Spleen (tissue), 11 donors: ENCODE measurements around the gene FARP1. TPM values are rescaled to one million over a fixed set of nuclear protein-coding genes. Genes with fewer than 3 reads are reported as not detected.

Source experiments
- DNase-seq: peaks from one replicate; pipeline ENCODE4 v3.0.0-alpha.2; 2020
- H3K27ac ChIP-seq, 8 donors: fragments of 200-600 bp; sonication (generic) in 7 of 8; 1 replicate in 4 of 8; 2 replicates in 4 of 8; pipeline versions ENCODE4 v1.5.0 to v1.8.0; 2016 to 2021; ENCODE audit warnings: inconsistent platforms in 4 of 8, mild to moderate bottlenecking in 4 of 8, moderate library complexity in 1 of 8
- H3K27me3 ChIP-seq, 7 donors: fragments of 200-600 bp; sonication (generic) in 6 of 7; replicated peaks in 1 of 7; 1 replicate in 4 of 7; 2 replicates in 3 of 7; pipeline versions ENCODE4 v1.5.0 to v1.8.0; 2016 to 2021; ENCODE audit warnings: inconsistent platforms in 3 of 7, mild to moderate bottlenecking in 1 of 7
- H3K36me3 ChIP-seq, 6 donors: fragments of 200-600 bp; sonication (generic) in 5 of 6; 1 replicate in 4 of 6; 2 replicates in 2 of 6; pipeline versions ENCODE4 v1.5.0 to v1.8.0; 2016 to 2021; ENCODE audit warnings: inconsistent platforms in 2 of 6
- H3K4me1 ChIP-seq, 6 donors: fragments of 200-600 bp; sonication (generic) in 5 of 6; 1 replicate in 3 of 6; 2 replicates in 3 of 6; pipeline versions ENCODE4 v1.5.0 to v1.8.0; 2016 to 2021; ENCODE audit warnings: inconsistent platforms in 3 of 6
- H3K4me3 ChIP-seq, 8 donors: fragments of 200-600 bp; sonication (generic) in 7 of 8; 1 replicate in 4 of 8; 2 replicates in 4 of 8; pipeline versions ENCODE4 v1.5.0 to v1.8.0; 2016 to 2021; ENCODE audit warnings: inconsistent platforms in 4 of 8, mild to moderate bottlenecking in 4 of 8, moderate library complexity in 2 of 8
- H3K9me3 ChIP-seq, 8 donors: fragments of 200-600 bp; sonication (generic) in 7 of 8; 1 replicate in 4 of 8; 2 replicates in 4 of 8; pipeline versions ENCODE4 v1.5.0 to v1.8.0; 2016 to 2021; ENCODE audit warnings: inconsistent platforms in 4 of 8
- POLR2A ChIP-seq, 3 donors: fragments of 450-650 bp; IDR thresholded peaks; one replicate each; pipeline ENCODE4 v1.5.1; 2017; ENCODE audit warnings: antibody characterized with exemption in 3 of 3, mild to moderate bottlenecking in 1 of 3
- POLR2AphosphoS5 ChIP-seq, 3 donors: sonication (generic); formaldehyde crosslinking; IDR thresholded peaks; one replicate each; pipeline ENCODE4 v1.5.1; 2017; ENCODE audit warnings: antibody characterized with exemption in 3 of 3
- WGBS, 5 donors: extraction: QIAGEN DNeasy Blood & Tissue Kit in 3 of 5; methylation state at CpG; one replicate each; pipeline versions ENCODE4 v1.1.5 to v1.1.7; 2013 to 2018; 5-methylcytosine and 5-hydroxymethylcytosine counted together
- intact Hi-C: fragments of 100-400 bp; cut with DNase I; formaldehyde crosslinking; loops from one replicate; pipeline ENCODE4 v1.15.0; 2023; ENCODE audit warnings: low total_unique reads
- polyA plus RNA-seq, 3 donors: library from polyadenylated mRNA; stranded (reverse); fragments of 200-250 nt; gene quantifications; one replicate each; pipeline ENCODE4 v1.2.1, GENCODE V29; 2013
- total RNA-seq, 7 donors: library from RNA; depleted of rRNA in 3 of 7; stranded (reverse); fragments of >200 nt in 3 of 7; fragmentation: NEBNext Ultra II Directional in 4 of 7; extraction: Animal tissue kit (Norgen Biotek cat#: 25700) in 4 of 7; gene quantifications; one replicate each; pipeline versions ENCODE4 v1.1.0 to v1.2.1, GENCODE V29; 2016 to 2021
- TF ChIP-seq, protein P1 (sequence below), 11 experiments: fragments of 200-600 bp in 7 of 11; fragments of 450-650 bp in 4 of 11; sonication (generic) in 4 of 11; IDR thresholded peaks in 8 of 11; conservative IDR thresholded peaks in 3 of 11; 1 replicate in 7 of 11; 2 replicates in 4 of 11; pipeline versions ENCODE4 v1.4.0 to v1.8.0; 2016 to 2021; ENCODE audit warnings: antibody characterized with exemption in 11 of 11, inconsistent platforms in 4 of 11, mild to moderate bottlenecking in 1 of 11
- donor health status: healthy with polysubstance abuse.
- donor health status: DM: no; HTN: no; CAD: no; lungs with moderate emphysema.
- donor health status: DM: no; HTN: no; CAD: no.
- donor health status: Bipolar disorder and iron deficiency.
- donor health status: healthy.
- donor health status: DM: no; HTN: no; CAD: no.
- donor health status: DM: yes; HTN: yes; CAD: no.

The FARP1 gene
- total and polyA plus RNA-seq, 10 donors, result 3.7 to 60.9 (median 33.0) TPM

DNA sequence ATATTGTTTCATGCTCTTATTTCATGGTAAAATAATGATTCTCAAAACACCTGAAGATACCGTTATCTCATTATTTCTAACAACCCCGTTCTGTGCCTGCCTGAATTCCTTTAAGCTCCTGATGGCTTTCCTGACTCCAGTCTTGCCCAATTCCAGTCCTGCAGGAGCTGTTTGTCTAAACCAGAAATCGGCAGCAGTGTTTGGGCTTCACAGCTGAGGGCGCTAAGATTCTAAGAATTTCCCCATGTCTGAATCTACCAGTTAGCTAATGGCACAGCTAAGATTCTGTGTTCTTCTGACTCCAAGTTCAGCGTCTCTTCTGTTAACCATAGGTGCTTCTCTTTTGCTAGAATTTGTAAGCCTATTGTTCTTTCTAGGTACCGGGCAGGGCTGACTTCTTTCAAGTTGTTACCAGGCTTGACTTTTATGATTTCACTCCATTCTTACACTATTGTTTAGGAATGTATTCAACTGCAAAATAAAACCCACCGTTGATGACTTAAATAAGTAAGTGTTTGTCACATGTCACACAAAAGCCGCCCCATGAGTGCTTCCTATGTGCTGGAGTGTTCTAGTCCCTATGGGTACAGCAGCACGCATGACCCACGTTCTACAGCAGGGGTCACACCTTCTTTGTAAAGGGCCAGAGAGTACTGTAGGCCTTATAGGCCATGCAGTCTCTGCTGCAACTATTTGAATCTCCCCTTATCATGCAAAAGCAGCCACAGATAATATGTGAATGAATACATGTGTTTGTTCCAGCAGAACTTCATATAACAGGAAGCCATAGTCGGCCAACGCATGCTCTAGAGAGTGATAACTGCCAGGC is 202.4 kb downstream of the FARP1 start:
- intact Hi-C loops, result no loop called here
- no peak overlapping the region for H3K4me3 ChIP-seq
- DNase-seq, result no peak

GRCh38 chr13:98346904-98347636 is 204.2 kb downstream of the FARP1 start:
- H3K9me3 ChIP-seq, result no peaks in the 10 kb centered on the region
- intact Hi-C loops, result no loop called here
- no peak overlapping the region for H3K4me3 ChIP-seq
- DNase-seq, result no peak
- TF ChIP-seq, protein P1, sequence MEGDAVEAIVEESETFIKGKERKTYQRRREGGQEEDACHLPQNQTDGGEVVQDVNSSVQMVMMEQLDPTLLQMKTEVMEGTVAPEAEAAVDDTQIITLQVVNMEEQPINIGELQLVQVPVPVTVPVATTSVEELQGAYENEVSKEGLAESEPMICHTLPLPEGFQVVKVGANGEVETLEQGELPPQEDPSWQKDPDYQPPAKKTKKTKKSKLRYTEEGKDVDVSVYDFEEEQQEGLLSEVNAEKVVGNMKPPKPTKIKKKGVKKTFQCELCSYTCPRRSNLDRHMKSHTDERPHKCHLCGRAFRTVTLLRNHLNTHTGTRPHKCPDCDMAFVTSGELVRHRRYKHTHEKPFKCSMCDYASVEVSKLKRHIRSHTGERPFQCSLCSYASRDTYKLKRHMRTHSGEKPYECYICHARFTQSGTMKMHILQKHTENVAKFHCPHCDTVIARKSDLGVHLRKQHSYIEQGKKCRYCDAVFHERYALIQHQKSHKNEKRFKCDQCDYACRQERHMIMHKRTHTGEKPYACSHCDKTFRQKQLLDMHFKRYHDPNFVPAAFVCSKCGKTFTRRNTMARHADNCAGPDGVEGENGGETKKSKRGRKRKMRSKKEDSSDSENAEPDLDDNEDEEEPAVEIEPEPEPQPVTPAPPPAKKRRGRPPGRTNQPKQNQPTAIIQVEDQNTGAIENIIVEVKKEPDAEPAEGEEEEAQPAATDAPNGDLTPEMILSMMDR (IDR thresholded peaks at IDR 0.05 in 8 of 11, conservative IDR thresholded peaks at IDR 0.05 in 3 of 11), result no peak
- TF ChIP-seq POLR2AphosphoS5 (IDR thresholded peaks at IDR 0.05) (no peak), POLR2A (IDR thresholded peaks at IDR 0.05) (no peak)
- 83 to 93% (median 90%) methylated on average over 10 of the region's 10 CpGs for WGBS, 5 donors
- H3K36me3 ChIP-seq, result no peaks in the 10 kb centered on the region
- H3K27me3 ChIP-seq, result no peaks in the 10 kb centered on the region
- no peak overlapping the region for H3K27ac ChIP-seq
- H3K4me1 ChIP-seq, result no peaks in the 10 kb centered on the region

More for the DNA sequence above, 202.4 kb downstream of the FARP1 start:
- no peak overlapping the region for H3K27ac ChIP-seq
- no peaks in the 10 kb centered on the region for H3K4me1 ChIP-seq
- H3K9me3 ChIP-seq, result no peaks in the 10 kb centered on the region
- WGBS, 5 donors, result 87 to 93% (median 89%) methylated on average over 12 of the region's 12 CpGs
- no peaks in the 10 kb centered on the region for H3K36me3 ChIP-seq
- H3K27me3 ChIP-seq, result no peaks in the 10 kb centered on the region
- TF ChIP-seq POLR2AphosphoS5 (IDR thresholded peaks at IDR 0.05), result no peak
- no peak for TF ChIP-seq POLR2A (IDR thresholded peaks at IDR 0.05)
- TF ChIP-seq, protein P1 (IDR thresholded peaks at IDR 0.05 in 8 of 11, conservative IDR thresholded peaks at IDR 0.05 in 3 of 11), result no peak

DNA sequence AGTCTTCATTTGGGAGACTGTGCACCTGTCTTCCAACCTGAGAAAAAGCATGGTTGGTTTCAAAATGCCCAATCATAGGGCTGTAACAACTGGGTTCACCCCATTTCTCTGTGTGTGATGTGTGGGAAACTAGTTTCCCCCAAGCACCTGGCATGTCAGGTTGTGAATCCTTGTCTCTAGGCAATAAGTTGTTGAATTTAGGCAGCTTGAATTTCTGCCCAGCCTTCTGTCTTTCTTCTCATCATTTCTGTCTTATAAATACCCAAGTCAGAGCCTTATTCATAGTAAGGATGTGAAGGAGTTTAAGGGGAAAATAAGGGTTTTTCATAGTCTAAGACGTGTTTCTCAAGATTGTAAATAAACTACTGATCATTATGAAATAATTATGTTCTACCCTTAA is 204.9 kb downstream of the FARP1 start:
- Histone ChIP-seq H3K36me3 (no peaks in the 10 kb centered on the region), H3K4me3 (no peak overlapping the region), H3K27ac (no peak overlapping the region), H3K4me1 (no peaks in the 10 kb centered on the region), H3K27me3 (no peaks in the 10 kb centered on the region), H3K9me3 (no peaks in the 10 kb centered on the region)
- intact Hi-C loops, result no loop called here
- WGBS, 5 donors, result 75 to 95% (median 91%) methylated on average over 1 of the region's 1 CpG
- no peak for DNase-seq
- TF ChIP-seq POLR2AphosphoS5 (IDR thresholded peaks at IDR 0.05) (no peak), POLR2A (IDR thresholded peaks at IDR 0.05) (no peak)
- TF ChIP-seq, protein P1 (IDR thresholded peaks at IDR 0.05 in 8 of 11, conservative IDR thresholded peaks at IDR 0.05 in 3 of 11), result no peak
